ENCODE measurements around the gene PPP1R10.

PPP1R10 gene

DNA sequence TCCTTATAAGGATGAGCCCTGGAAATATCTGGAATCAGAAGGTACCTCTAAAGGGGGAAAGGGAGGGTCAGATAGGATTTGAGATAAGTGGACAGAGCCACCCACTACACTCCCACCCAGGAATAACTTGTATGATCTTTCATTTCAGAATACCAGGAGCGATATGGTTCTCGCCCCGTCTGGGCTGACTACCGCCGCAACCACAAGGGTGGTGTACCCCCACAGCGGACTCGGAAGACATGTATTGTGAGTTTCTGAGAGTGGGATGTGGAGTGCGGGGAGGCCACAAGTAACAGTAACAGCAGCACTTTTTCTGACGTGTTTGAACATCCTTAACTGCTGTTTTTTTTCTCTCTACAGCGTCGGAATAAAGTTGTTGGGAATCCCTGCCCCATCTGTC lies 2.5 kb upstream of the PPP1R10 start:
- DNase-seq (ENCODE audit: low read depth), result no peak

DNA sequence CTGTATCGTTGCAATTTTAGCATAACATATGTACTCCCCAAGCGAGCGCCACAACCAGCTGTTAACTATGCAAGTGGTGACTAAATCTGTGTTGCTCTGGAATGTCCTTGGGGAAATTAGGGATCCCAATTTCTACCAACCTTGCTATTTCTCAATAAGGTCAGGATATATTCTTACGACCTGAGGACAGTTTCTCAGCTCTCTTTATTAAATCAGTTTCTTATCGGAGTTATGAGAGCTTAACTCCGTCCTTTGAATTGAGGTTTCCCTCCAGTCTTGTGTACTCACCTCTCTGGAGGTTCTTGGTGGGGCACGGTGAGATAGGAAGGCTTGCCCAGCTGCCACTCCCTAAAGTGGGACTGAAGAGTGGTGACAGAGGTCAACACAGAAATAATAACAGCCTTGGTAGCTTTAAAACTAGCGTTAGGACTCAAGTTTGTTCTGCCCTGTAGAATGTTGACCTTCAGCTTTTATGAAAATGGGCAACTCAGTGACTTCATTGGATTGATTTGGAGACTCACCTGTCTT lies 1.3 kb upstream of the PPP1R10 start:
- no peak for DNase-seq (ENCODE audit: low read depth)

DNA sequence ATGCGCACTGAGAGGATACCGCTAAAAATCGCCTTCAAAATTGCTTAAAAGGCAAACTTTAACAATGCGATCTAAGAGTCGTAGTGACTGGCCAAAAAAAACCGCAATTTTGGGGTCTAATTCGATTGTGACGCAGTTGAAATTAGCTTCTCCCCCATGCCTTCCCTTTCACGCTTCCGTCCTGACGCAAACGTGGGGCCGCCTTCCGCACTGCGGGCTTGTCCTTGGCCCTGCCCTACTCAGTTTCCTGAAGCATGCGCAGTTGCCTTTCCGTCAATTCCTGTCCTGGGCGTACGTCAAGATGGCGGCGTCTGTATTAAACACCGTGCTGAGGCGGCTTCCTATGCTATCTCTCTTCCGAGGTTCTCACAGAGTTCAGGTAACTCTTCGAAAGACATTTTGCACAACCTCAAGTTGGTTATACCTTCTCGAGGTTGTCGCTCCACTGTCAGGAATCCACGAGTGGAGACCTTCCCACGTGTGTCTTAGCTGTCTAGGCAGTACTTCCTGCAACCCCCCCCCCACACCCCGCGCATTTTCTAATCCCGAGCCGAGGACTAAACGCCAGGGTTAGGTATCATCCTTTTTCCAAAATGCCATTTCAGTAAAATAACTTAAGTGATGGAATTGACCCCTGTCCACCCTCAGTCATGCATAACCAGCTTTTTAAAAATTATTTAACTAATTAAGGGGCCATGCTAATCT lies 674 bp upstream of the PPP1R10 start, which contains the start of gene MRPS18B:
Gene MRPS18B, plus strand, starts transcription at position 276 of the 705 bp plus-strand sequence. Its CDS starts 26 bp downstream, at position 302.
- peak; percentile 97 for DNase-seq (ENCODE audit: low read depth)

DNA sequence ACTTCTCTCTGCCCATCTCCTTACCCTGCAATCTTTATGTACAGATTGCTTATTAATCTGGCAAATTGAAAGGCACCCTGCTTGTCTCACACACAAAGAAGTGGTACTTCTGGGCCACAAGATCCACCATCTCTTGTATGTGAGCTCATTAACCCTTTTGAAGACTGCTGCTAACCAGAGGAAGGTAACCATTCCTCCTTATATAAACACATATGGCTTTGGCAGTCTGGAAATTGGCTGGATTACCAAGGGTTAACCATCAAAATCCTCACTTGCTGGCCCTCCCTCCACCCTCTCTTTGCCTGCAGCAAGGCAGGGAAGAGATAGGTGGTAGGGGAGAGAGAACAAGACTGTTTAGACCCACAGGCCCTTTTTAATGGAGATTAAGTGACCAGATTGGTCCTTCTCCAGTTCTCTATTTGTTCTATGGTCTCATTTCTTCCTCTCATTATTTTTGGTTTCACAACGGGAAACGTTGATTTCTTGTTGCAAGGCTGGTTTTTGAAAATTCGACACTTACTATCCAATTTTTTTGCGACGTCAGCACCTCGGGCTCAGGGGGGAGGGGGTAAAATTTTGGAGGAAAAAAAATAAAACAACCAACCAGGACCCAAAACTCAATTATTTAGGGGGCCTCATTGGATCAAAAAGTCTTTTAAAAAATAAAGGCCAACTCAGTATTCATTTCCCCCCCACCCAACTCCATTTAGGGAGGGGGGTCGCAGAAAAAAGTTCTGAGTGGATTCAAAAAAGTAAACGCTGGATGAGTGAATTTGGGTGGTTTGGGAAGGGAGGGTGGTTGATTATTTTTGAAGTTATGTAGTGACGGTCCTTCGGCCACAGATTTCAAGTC lies 859 bp downstream of the PPP1R10 start:
- DNase-seq (ENCODE audit: low read depth), result peak; percentile 21

DNA sequence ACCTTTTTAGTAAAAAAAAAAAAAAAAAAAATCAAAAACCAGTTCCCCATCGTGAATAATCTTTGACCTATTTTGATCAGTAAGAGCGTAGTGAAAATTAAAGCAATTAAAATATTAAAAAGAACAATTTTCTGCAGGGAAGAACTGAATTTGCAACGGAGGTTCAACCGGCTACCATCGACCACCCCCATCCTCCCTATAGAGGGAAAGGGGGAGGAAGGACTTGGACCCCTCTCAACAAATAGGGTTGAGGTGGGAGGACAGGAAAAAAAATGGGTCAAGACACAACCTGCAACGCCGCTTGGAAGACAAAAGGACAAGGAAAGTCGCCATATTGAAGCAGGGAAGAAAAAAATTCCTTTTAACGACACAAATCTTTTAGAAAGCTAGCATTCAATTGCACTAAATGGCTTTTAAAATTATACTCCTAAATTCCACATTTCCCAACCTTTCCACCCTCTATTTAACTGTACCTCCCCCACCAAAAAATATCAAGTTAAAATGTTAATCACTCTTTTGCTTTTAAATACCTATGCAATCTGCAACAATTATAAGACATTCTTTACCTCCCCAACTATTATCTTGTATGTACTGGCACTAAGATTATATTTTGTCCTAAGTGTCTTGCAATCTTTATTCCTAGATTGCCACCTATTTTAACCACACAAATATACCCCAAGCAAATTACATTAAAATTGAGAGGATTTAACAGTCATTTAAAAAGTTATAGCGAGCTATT lies 1.7 kb downstream of the PPP1R10 start:
- no peak for DNase-seq (ENCODE audit: low read depth)

DNA sequence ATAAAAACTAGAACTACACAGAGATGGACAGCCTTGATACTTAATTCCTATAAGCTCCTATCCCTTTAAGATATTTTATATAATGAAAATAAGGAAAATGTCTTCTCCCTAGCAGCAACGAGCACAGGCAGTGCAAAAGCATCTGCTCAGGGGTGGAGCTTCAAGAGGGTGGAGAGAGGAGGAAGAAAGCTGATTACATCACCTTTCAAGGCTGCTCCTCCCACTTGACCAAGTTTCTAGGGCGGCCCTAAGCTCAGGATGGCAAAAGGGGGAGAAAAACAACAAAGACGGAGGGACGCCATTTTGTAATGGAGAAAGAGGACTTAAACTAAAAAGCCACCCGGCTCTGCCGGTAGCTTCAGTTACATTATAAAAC lies 2.2 kb downstream of the PPP1R10 start:
- peak; percentile 72 for DNase-seq (ENCODE audit: low read depth)

DNA sequence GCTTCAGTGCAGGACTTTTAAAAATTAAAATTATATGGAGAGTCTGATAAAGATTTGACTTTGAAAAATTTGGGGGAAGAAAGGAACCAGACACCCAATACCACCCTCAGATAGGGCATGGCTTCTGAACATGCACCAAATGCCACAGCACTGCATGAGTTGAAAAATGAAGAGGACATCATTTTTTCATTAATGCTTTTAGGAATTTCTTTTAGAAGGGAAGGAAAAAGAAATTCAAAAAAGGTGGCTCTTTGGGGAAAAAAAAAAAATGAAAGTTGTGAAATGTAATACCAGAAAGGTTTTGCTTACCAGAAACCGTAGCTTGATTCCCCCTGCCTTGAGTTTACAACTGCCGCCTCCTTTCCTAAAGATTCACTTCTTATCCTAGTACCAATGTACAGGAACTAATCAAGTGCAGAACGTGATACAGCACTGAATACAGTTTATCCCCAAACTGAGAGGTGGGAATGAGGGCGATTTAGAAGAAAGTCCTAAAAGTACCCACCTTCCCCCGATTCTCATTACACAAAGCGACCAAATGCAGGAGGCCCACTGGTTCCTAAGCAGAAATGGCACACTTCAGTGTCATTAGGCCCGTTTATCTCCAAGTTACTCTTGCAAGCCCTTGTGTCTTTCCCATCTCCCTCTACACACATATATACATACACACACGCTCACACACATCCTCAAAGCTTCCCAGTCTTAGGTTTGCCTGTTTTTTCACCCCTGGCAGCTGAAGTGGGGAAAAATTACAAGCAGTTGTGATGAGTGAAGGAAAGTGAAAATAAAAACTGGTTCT lies 2.8 kb downstream of the PPP1R10 start:
- DNase-seq (ENCODE audit: low read depth), result no peak

DNA sequence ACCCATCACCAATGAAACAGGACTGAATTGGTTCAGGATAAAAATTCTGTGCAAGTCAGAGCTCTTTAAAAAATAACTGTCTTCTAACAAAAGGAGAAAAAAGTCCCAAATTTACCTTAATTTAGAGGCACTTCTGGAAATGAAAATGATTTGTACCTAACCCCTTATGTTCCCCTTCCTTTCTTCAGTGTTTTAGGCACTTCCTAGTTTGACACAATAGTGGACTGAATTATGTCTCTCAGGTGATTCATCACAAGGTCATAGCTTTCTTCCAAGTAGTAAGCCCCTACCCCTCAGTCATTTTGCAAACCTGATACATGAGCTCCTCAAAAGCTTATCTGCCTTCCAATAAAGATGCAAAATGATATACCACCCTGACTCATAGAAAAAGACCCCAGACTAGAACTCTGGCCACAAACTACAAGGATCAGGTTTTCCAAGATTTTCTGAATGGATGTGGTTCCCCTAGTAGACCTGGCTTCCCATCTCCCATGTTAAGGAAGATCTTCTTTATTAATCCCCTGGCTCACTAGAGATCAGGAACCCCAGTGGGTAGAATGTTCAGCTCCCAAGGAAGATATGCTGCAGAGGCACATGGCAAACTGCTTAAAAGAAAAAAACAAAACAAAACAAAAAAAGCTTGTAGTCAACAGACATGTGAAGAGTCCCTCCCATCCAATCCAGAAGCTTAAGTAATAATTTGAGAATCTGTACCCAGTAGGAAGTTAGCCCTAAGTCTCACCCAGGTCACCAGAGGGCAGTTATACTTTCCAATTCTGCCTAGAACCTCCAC lies 3.6 kb downstream of the PPP1R10 start:
- DNase-seq (ENCODE audit: low read depth), result no peak

DNA sequence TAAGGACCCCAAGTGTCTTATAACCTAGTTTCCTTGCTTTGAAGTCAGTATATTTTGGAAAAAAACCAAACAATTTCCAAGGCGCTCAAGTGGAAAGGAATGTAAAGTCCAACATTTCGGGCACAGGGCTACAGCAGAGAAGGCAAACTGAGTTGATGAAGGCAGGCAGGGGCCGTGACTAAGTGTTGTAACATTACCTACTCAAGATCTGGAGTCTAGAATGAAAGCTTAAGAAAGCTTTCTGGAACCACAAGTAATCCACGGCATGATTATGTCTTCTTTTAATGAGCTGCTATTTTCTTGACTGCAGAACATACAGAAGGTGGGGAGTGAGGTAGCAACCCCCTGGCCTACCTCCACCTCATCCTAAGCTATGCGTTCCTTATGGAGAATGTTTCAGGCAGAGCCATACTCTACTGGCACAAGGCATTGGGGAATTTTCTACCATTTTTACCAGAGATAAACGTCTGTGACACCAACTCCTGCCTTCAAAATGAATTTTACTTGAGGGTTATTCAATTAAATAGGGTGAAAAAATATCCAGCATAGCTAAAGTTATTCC lies 4.3 kb downstream of the PPP1R10 start:
- no peak for DNase-seq (ENCODE audit: low read depth)

DNA sequence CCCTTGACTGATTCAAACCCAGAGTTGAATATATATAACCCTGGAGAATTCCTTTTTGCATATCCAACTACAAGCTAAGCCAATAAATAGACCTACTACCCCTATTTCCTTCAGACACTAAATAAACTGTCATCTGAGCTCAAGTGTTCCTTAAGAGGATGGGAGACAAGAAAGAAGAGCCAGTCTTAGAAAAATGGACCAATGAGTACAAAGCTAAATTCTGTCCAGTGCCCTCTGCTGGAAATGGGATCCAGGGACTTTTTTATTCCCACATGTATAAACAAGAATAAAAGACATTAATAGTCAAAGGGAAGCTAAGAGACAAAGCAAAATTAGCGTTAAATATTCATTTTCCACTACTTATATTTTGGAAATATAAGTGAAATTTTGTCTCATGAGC lies 4.8 kb downstream of the PPP1R10 start:
- no peak for DNase-seq (ENCODE audit: low read depth)

DNA sequence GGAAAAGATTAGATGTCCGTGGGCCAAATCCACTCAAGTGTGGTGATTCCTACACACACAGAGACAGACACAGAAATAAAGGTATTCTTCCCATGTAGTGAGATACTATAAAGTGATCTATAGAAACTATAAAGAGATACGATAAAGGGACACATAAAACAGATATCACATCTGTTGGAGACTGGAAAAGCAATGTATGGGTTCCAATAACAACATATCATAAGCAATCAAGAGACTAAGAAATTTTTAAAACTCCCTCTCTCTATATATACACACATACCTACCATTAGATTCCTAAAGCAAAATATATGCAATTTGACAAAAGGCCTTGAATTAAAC lies 5.2 kb downstream of the PPP1R10 start:
- no peak for DNase-seq (ENCODE audit: low read depth)

DNA sequence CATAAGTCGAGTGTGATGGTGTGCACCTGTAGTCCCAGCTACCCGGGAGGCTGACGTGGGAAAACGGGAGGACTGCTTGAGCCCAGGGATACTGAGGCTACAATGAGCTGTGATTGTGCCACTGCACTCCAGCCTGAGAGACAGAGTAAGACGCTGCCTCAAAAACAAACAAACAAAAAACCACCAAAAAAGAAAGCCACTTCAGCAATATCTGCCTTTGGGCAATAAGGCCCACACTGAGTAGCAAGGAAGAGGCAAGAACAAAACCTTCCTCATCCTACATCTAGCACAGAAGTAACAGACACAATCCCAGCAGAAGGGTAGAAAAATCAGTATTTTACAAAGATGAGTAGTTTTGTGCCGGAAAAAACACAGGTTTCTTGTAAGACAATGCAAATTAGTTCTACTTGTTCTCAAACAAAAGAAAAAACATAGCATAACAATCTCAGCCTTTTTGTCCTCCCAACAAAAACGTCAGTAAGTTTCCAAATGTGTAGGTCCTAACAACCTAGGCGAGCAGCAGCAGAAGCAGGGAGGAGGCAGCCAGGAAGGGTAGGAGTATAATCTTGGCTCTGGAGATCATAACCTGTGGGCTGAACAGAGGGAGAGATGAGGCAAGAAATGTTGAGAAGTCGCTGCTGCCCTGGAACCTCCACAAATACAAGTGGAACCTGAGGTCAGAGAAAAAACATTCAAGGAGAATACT lies 5.7 kb downstream of the PPP1R10 start:
- DNase-seq (ENCODE audit: low read depth), result no peak

DNA sequence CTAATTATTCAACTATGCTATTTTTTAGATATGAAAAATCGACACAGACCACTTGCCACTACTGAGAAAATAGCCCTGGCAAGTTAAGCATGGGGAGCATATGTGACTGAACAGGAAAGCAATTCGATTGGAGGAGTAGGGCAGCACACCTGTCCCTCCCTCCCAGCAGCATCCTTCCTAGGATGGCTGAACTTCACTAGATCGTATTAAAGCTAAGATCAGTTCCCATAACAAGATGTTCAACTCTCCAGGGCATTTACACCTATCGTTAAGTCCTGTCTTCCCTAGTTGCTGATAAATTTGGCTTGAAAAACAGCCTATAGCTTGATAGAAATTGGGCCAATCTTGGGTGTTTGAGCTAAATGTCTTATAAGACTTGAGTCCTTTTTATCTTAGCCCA lies 7.0 kb downstream of the PPP1R10 start:
- DNase-seq (ENCODE audit: low read depth), result no peak

DNA sequence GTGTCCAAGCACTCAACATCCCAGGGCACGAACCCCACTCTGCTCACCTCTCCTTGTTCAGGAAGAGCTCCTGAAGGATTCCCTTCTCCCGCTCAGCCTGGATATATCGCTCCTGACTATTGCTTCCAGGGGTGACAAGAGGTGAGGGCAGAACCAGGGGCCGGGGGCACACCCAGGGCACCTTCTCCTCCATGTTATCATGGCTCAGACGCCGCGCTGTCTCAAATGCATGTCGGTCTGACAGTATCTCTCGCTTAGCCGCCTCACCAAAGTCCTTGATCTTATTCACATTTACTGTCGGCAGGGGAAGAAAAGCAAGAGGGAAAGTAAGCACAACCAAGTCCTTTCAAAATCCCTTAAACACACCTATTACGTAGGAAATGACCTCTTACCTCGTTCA lies 13.1 kb downstream of the PPP1R10 start:
- no peak for DNase-seq (ENCODE audit: low read depth)

DNA sequence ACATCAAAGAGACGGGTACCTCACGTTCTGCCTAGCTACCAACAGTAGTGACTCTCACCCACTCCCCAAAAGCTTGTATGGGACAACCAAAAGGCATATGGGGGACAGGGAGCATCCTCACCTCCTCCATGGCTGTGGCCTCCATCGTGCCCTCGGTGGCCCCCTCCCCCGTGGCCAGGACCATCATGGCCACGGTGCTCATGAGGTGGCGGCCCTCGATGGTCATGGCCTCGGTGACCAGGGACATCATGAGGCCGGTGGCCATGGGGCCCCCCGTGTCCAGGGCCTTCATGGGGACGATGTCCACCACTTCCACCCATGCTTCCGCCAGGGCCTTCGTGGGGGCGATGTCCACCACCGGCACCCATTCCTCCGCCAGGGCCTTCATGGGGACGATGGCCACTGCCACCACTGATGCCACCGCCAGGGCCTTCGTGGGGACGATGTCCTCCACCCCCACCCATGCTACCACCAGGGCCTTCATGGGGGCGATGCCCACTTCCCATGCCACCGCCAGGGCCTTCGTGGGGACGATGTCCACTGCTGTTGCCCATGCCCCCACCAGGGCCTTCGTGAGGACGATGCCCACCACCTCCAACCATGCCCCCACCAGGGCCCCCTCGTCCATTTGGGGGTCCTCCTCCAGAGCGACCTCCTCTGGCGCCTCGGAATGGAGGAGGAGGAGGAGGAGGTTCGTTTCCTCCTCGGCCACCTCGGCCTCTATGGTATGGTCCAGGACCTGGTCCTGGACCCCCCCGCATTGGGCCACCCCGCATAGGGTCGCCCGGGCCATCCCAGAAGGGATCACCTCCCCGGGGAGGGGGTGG lies 15.0 kb downstream of the PPP1R10 start:
- DNase-seq (ENCODE audit: low read depth), result no peak

DNA sequence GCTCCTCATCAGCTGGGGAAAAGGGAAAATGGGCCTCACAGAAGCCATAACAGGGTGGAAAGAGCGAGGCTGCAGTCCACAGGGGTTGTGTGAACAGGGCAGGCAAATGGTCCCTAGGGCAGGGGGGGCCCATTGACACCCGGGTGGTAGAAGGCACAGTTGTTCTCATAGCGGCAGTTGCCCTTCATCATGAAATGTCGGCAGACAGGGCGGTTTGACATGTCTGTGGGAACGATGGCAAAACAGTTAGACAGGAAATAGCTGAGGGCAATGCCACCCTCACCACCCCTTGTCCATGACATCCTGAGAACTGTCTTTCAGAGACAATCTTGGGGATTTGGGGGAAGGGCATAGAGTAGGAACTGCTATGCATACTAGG lies 15.6 kb downstream of the PPP1R10 start:
- DNase-seq (ENCODE audit: low read depth), result no peak

DNA sequence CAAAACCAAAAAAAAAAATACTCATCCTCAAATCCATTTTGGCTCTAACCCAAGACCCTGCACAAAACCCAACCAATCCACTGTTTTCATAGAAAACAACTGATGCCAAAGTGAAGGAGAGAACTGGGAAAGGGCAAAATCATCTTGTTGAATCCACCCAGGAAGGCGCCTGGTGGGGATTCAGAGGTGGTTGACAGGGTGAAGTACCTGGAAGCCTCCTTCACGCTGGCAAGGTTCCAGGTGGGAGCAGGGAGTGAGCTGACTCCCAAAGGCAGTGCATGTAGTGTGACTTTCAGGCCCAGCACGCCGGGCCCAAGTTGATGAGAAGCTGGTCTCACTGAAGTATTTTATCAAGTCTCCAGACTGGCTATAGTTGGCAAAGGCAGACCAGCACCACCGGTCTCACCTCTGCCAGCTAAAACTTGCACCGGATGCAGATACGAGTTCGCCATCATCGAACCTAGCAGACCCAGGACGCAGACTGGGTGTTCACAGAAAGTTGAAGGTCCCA lies 16.5 kb downstream of the PPP1R10 start:
- no peak for DNase-seq (ENCODE audit: low read depth)

DNA sequence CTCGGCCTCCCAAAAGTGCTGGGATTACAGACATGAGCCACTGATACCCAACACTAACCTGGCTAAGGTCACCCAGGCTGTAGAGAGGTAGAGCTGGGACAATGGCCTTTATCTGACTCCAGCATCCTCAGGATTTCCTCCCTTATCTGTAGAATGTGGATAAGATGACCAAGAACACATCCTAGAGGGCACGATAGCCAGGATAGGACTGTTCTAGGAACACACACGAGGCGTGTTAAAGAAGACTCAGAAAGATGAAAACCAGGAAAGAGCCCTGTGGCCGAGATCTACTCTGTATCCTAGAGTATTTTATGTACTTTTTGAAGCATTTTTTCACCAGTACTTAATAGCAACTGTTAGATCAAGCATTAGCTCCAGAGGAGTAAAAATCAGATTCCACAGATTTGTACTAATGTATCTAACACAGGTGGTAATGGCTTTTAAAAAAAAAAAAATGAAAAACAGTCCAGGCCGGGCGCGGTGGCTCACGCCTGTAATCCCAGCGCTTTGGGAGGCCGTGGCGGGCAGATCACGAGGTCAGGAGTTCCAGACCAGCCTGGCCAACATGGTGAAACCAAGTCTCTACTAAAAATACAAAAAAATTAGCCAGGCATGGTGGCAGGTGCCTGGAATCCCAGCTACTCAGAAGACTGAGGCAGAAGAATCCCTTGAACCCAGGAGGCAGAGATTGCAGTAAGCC lies 17.3 kb downstream of the PPP1R10 start:
- no peak for DNase-seq (ENCODE audit: low read depth)

All from activated T-helper 1 cell treated with Interleukin-2 at 50 U/mL for 16 hours (primary cell).